HEK293T (cell line): Measurements from ENCODE around the gene CXCL8.

ENCODE experiments used
- CTCF ChIA-PET: fragments of 350-600 bp; formaldehyde crosslinking; extraction: SDS; loops from one replicate; lab custom pipeline; 2021; ENCODE audit warnings: antibody characterized with exemption, inconsistent platforms; lab: Yijun Ruan, JAX
- POLR2A ChIA-PET: fragments of 350-600 bp; formaldehyde crosslinking; extraction: SDS; loops from one replicate; lab custom pipeline; 2020; ENCODE audit warnings: antibody characterized with exemption, inconsistent platforms; lab: Yijun Ruan, JAX
- DNase-seq: peaks from one replicate; pipeline ENCODE4 v3.0.0; 2012; ENCODE audit warnings: mixed read lengths; ENCODE audit errors: extremely low spot score
- ARNT ChIP-seq: fragments of 450-650 bp; IDR thresholded peaks from 2 replicates; pipeline ENCODE4 v1.6.1; 2017; ENCODE audit warnings: mild to moderate bottlenecking
- BHLHE40 ChIP-seq: fragments of 450-650 bp; IDR thresholded peaks from 2 replicates; pipeline ENCODE4 v1.6.1; 2016; ENCODE audit warnings: mild to moderate bottlenecking, moderate library complexity, borderline replicate concordance
- CTBP1 ChIP-seq: fragments of 450-650 bp; IDR thresholded peaks from 2 replicates; pipeline ENCODE4 v1.6.1; 2016; ENCODE audit warnings: borderline replicate concordance
- ELF4 ChIP-seq: fragments of 450-650 bp; IDR thresholded peaks from 2 replicates; pipeline ENCODE4 v1.6.1; 2017; ENCODE audit warnings: antibody characterized with exemption
- FOXA1 ChIP-seq: fragments of 450-650 bp; IDR thresholded peaks from 2 replicates; pipeline ENCODE4 v1.6.1; 2016; ENCODE audit warnings: mild to moderate bottlenecking
- FOXK2 ChIP-seq: fragments of 450-650 bp; IDR thresholded peaks from 2 replicates; pipeline ENCODE4 v1.6.1; 2016; ENCODE audit warnings: mild to moderate bottlenecking
- FOXM1 ChIP-seq: fragments of 450-650 bp; IDR thresholded peaks from 2 replicates; pipeline ENCODE4 v1.6.1; 2017; ENCODE audit warnings: mild to moderate bottlenecking, borderline replicate concordance
- HDGF ChIP-seq: fragments of 450-650 bp; IDR thresholded peaks from 2 replicates; pipeline ENCODE4 v1.6.1; 2017; ENCODE audit warnings: antibody characterized with exemption, borderline replicate concordance
- L3MBTL2 ChIP-seq: fragments of 450-650 bp; conservative IDR thresholded peaks from 2 replicates; pipeline ENCODE4 v1.6.1; 2016; ENCODE audit warnings: mild to moderate bottlenecking
- LEF1 ChIP-seq: fragments of 450-650 bp; IDR thresholded peaks from 2 replicates; pipeline ENCODE4 v1.6.1; 2017; ENCODE audit warnings: mild to moderate bottlenecking, borderline replicate concordance
- NFRKB ChIP-seq: fragments of 450-650 bp; IDR thresholded peaks from 2 replicates; pipeline ENCODE4 v1.6.1; 2016; ENCODE audit warnings: mild to moderate bottlenecking, moderate library complexity
- PKNOX1 ChIP-seq: fragments of 450-650 bp; IDR thresholded peaks from 2 replicates; pipeline ENCODE4 v1.6.1; 2016
- SP1 ChIP-seq: fragments of 450-650 bp; IDR thresholded peaks from 2 replicates; pipeline ENCODE4 v1.6.1; 2017
- SUZ12 ChIP-seq: fragments of 450-650 bp; IDR thresholded peaks from 2 replicates; pipeline ENCODE4 v1.6.1; 2016; ENCODE audit warnings: mild to moderate bottlenecking
- TARDBP ChIP-seq: fragments of 450-650 bp; IDR thresholded peaks from 2 replicates; pipeline ENCODE4 v1.6.1; 2016
- ZNF384 ChIP-seq: fragments of 450-650 bp; IDR thresholded peaks from 2 replicates; pipeline ENCODE4 v1.6.1; 2016

CXCL8 gene

GRCh38 chr4:73729534-73730165 lies 10.7 kb upstream of the CXCL8 start:
- ChIA-PET CTCF (interaction anchor here (0.6 to 1.7 kb wide), 10 partner anchors 11 to 1022 kb away, joined by 3 to 5 read pairs (median 3); no protein-coding TSS in a partner anchor), POLR2A (no interaction called here)
- TF ChIP-seq FOXM1 (no peak), LEF1 (no peak), FOXK2 (no peak), ELF4 (no peak), BHLHE40 (no peak), FOXA1 (no peak), PKNOX1 (no peak), ARNT (no peak), L3MBTL2 (no peak), SUZ12 (no peak), TARDBP (no peak), NFRKB (no peak), SP1 (no peak), CTBP1 (no peak), HDGF (no peak), ZNF384 (no peak)
- DNase-seq: peak; percentile 63

- no peak for TF ChIP-seq HDGF
- TF ChIP-seq LEF1: no peak
- TF ChIP-seq ARNT: no peak
- TF ChIP-seq FOXK2: no peak
- TF ChIP-seq BHLHE40: no peak
- TF ChIP-seq FOXM1: no peak
- TF ChIP-seq NFRKB: no peak
- no peak for TF ChIP-seq SP1
- no peak for TF ChIP-seq ELF4
- TF ChIP-seq CTBP1: no peak
- no peak for TF ChIP-seq ZNF384
- TF ChIP-seq L3MBTL2: no peak
- no peak for TF ChIP-seq PKNOX1
- TF ChIP-seq SUZ12: no peak
- no peak for TF ChIP-seq FOXA1
- TF ChIP-seq TARDBP: no peak
- ChIA-PET CTCF (interaction anchor here (0.6 to 1.7 kb wide), 5 partner anchors 10 to 147 kb away, joined by 3 read pairs; no protein-coding TSS in a partner anchor), POLR2A (no interaction called here)
- no peak for DNase-seq
These were observed 10.1 kb upstream of the CXCL8 start for GRCh38 chr4:73730292-73730691.

GRCh38 chr4:73730867-73731266 lies 9.5 kb upstream of the CXCL8 start:
- TF ChIP-seq LEF1 (no peak), PKNOX1 (no peak), FOXK2 (no peak), SP1 (no peak), CTBP1 (no peak)

GRCh38 chr4:73731968-73732610 lies 8.3 kb upstream of the CXCL8 start:
- TF ChIP-seq NFRKB (no peak), FOXK2 (no peak), LEF1 (no peak), PKNOX1 (no peak), FOXM1 (no peak), ARNT (no peak), BHLHE40 (no peak), TARDBP (no peak), HDGF (no peak), SP1 (no peak), FOXA1 (no peak)
- CTCF ChIA-PET: no interaction called here
- POLR2A ChIA-PET: no interaction called here
- no peak for DNase-seq

More at GRCh38 chr4:73730867-73731266, 9.5 kb upstream of the CXCL8 start:
- ChIA-PET POLR2A (no interaction called here), CTCF (interaction anchor here (0.6 kb wide), 1 partner anchor 16 kb away, joined by 6 read pairs; no protein-coding TSS in a partner anchor)
- DNase-seq: no peak

GRCh38 chr4:73732759-73733431 lies 7.5 kb upstream of the CXCL8 start:
- no peak for DNase-seq
- ChIA-PET POLR2A (no interaction called here), CTCF (no interaction called here)
- TF ChIP-seq ELF4 (no peak), CTBP1 (no peak), FOXA1 (no peak), ARNT (no peak), LEF1 (no peak), FOXK2 (no peak), SUZ12 (no peak), NFRKB (no peak), BHLHE40 (no peak), PKNOX1 (no peak), FOXM1 (no peak), SP1 (no peak), ZNF384 (no peak), TARDBP (no peak), L3MBTL2 (no peak), HDGF (no peak)
